G401.6 (cell line): ENCODE data around the gene HYAL1.
A peak's percentile ranks its signal among the peaks of the same experiment; 100 is the strongest.

ENCODE experiments used
- FAIRE-seq: peaks from 2 replicates; lab custom pipeline; 2012; peaks lifted over from hg19 to GRCh38; lab: Jason Lieb, UNC

Gene HYAL1

GRCh38 chr3:50260027-50260941, 43.1 kb downstream of the HYAL1 start:
- FAIRE-seq, result no peak

DNA sequence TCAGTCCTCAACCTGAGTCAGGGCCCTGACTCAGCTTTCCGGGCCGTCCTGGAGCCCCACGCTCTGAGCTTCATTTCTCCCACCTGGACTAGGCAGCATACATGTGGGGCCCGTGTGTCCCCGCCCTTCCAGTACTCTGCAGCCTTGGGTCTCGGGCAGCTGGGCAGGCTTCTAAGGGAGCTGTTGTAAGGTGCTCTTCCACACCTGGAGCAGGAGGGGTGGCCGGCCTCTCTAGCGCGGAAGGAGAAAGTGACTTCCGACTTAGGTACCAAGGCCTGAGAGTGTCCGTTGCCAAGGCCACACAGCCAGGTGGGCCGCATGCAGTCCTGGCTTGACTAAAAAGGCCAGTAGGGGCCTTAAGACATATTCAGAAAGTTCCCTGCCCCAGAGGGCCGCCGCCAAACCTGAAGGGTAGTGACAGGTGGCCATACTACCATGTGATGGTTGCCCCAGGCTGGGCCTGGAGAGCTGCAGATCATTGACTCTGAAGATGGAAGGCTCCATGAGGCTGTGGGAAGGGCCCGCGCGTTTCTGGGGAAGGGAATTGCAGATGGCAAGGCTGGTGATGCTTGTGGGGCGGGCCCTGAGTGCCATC, 43.8 kb downstream of the HYAL1 start:
- no peak for FAIRE-seq

GRCh38 chr3:50258979-50259378, 44.4 kb downstream of the HYAL1 start:
- FAIRE-seq, result no peak

GRCh38 chr3:50258029-50258680, 45.2 kb downstream of the HYAL1 start:
- no peak for FAIRE-seq

GRCh38 chr3:50256978-50257890, 46.1 kb downstream of the HYAL1 start:
- peak; percentile 60 for FAIRE-seq

DNA sequence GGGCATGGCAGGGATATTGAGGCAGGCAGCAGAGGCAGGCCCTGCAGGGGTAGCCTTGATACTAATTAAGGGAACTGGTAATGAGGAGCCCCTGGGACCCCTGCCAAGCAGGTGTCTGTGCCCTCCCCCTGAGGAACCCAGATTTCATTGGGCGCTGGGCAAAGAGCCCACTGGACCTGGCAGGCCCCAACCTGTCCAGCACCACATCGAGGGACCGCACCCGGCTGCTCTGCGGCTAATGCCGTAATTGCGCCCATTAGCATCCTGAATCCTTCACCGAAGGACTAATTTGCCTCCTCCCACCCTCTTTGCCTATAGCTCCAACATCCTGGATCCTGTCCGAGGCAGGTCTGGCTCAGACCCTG, 48.1 kb downstream of the HYAL1 start:
- FAIRE-seq, result no peak

- FAIRE-seq, result no peak
Observed at GRCh38 chr3:50254577-50255250, 48.7 kb downstream of the HYAL1 start.

GRCh38 chr3:50251220-50251619, 52.2 kb downstream of the HYAL1 start:
- no peak for FAIRE-seq

GRCh38 chr3:50250514-50250913, 52.9 kb downstream of the HYAL1 start:
- FAIRE-seq, result no peak
